H7 (cell line): ENCODE measurements around the gene DOCK4. TPM values are rescaled to one million over a fixed set of nuclear protein-coding genes. Genes with fewer than 3 reads are reported as not detected.

Experiments
- DNase-seq: peaks from one replicate; pipeline ENCODE4 v3.0.0; 2012
- H3K27me3 ChIP-seq: 2 replicates; pipeline ENCODE4 v1.6.0; 2011; ENCODE audit warnings: mild to moderate bottlenecking, low read length; ENCODE audit not compliant: control insufficient read depth, insufficient read depth
- H3K36me3 ChIP-seq: replicated peaks from 2 replicates; pipeline ENCODE4 v1.5.1; 2011; ENCODE audit warnings: low read length; ENCODE audit not compliant: control insufficient read depth, insufficient read depth
- H3K4me3 ChIP-seq: 2 replicates; pipeline ENCODE4 v1.5.1; 2011; ENCODE audit warnings: low read depth, mild to moderate bottlenecking, control low read depth, low read length, moderate library complexity; ENCODE audit not compliant: insufficient read depth
- total RNA-seq: library from RNA; depleted of rRNA; stranded (reverse); fragments of >200 nt; shearing (Covaris generic); gene quantifications from 2 replicates; pipeline ENCODE4 v1.2.3, GENCODE V29; 2014

DOCK4 gene
- total RNA-seq, 1 experiment from 2014 or later = 16.1 TPM

GRCh38 chr7:112091768-112092167 is 114.4 kb downstream of the DOCK4 start:
- no peak for DNase-seq
- H3K27me3 ChIP-seq = no peaks in the 10 kb centered on the region
- H3K36me3 ChIP-seq = no peaks in the 10 kb centered on the region
- H3K4me3 ChIP-seq = no peak overlapping the region

GRCh38 chr7:112089551-112089950 is 116.6 kb downstream of the DOCK4 start:
- no peak for DNase-seq
- Histone ChIP-seq H3K36me3 (no peaks in the 10 kb centered on the region), H3K4me3 (no peak overlapping the region), H3K27me3 (no peaks in the 10 kb centered on the region)

GRCh38 chr7:112088484-112089016 is 117.6 kb downstream of the DOCK4 start:
- H3K27me3 ChIP-seq = no peaks in the 10 kb centered on the region
- H3K36me3 ChIP-seq = no peaks in the 10 kb centered on the region
- no peak overlapping the region for H3K4me3 ChIP-seq
- no peak for DNase-seq

- H3K36me3 ChIP-seq = no peaks in the 10 kb centered on the region
- no peaks in the 10 kb centered on the region for H3K27me3 ChIP-seq
- no peak for DNase-seq
- no peak overlapping the region for H3K4me3 ChIP-seq
Observed at GRCh38 chr7:112086496-112087254, 119.5 kb downstream of the DOCK4 start.

GRCh38 chr7:112084520-112084971 is 121.7 kb downstream of the DOCK4 start:
- Histone ChIP-seq H3K27me3 (no peaks in the 10 kb centered on the region), H3K4me3 (no peak overlapping the region), H3K36me3 (no peaks in the 10 kb centered on the region)
- DNase-seq = no peak

- Histone ChIP-seq H3K27me3 (no peaks in the 10 kb centered on the region), H3K36me3 (no peaks in the 10 kb centered on the region), H3K4me3 (no peak overlapping the region)
- no peak for DNase-seq
Observed at GRCh38 chr7:112083776-112084355, 122.3 kb downstream of the DOCK4 start.

GRCh38 chr7:112082306-112082705 is 123.9 kb downstream of the DOCK4 start:
- Histone ChIP-seq H3K4me3 (no peak overlapping the region), H3K27me3 (no peaks in the 10 kb centered on the region), H3K36me3 (no peaks in the 10 kb centered on the region)
- no peak for DNase-seq

GRCh38 chr7:112081778-112082177 is 124.4 kb downstream of the DOCK4 start:
- Histone ChIP-seq H3K4me3 (no peak overlapping the region), H3K36me3 (no peaks in the 10 kb centered on the region), H3K27me3 (no peaks in the 10 kb centered on the region)
- no peak for DNase-seq

GRCh38 chr7:112080978-112081377 is 125.2 kb downstream of the DOCK4 start:
- DNase-seq = no peak
- Histone ChIP-seq H3K4me3 (no peak overlapping the region), H3K36me3 (no peaks in the 10 kb centered on the region), H3K27me3 (no peaks in the 10 kb centered on the region)

GRCh38 chr7:112080441-112080840 is 125.8 kb downstream of the DOCK4 start:
- H3K36me3 ChIP-seq = no peaks in the 10 kb centered on the region
- no peak for DNase-seq
- no peak overlapping the region for H3K4me3 ChIP-seq

GRCh38 chr7:112079673-112080072 is 126.5 kb downstream of the DOCK4 start:
- H3K4me3 ChIP-seq = no peak overlapping the region
- no peak for DNase-seq
- H3K36me3 ChIP-seq = no peaks in the 10 kb centered on the region
- H3K27me3 ChIP-seq = no peaks in the 10 kb centered on the region

More at GRCh38 chr7:112080441-112080840, 125.8 kb downstream of the DOCK4 start:
- no peaks in the 10 kb centered on the region for H3K27me3 ChIP-seq

GRCh38 chr7:112079122-112079521 is 127.1 kb downstream of the DOCK4 start:
- Histone ChIP-seq H3K36me3 (no peaks in the 10 kb centered on the region), H3K27me3 (no peaks in the 10 kb centered on the region), H3K4me3 (no peak overlapping the region)
- no peak for DNase-seq

- Histone ChIP-seq H3K36me3 (no peaks in the 10 kb centered on the region), H3K27me3 (no peaks in the 10 kb centered on the region)
- no peak for DNase-seq
Observed at GRCh38 chr7:112076324-112076723, 129.9 kb downstream of the DOCK4 start.

GRCh38 chr7:112074464-112074863 is 131.7 kb downstream of the DOCK4 start:
- Histone ChIP-seq H3K4me3 (no peak overlapping the region), H3K27me3 (no peaks in the 10 kb centered on the region), H3K36me3 (no peaks in the 10 kb centered on the region)
- DNase-seq = no peak

More at GRCh38 chr7:112076324-112076723, 129.9 kb downstream of the DOCK4 start:
- H3K4me3 ChIP-seq = no peak overlapping the region

GRCh38 chr7:112073530-112073929 is 132.7 kb downstream of the DOCK4 start:
- no peak for DNase-seq
- H3K36me3 ChIP-seq = no peaks in the 10 kb centered on the region
- no peaks in the 10 kb centered on the region for H3K27me3 ChIP-seq
- no peak overlapping the region for H3K4me3 ChIP-seq
